GM18505 (cell line): ENCODE measurements around the gene PDE6B.

Experiments
- ATAC-seq: cut with Tn5 transposase; IDR thresholded peaks from one replicate; pipeline ENCODE4 v1.9.1; 2021; ENCODE audit not compliant: unreplicated experiment
- POLR2A ChIP-seq: IDR thresholded peaks from 4 replicates; pipeline ENCODE4 v1.6.1; 2011; ENCODE audit warnings: borderline replicate concordance; ENCODE audit not compliant: insufficient read depth, insufficient read length; ENCODE audit errors: extremely low read depth

The PDE6B gene

DNA sequence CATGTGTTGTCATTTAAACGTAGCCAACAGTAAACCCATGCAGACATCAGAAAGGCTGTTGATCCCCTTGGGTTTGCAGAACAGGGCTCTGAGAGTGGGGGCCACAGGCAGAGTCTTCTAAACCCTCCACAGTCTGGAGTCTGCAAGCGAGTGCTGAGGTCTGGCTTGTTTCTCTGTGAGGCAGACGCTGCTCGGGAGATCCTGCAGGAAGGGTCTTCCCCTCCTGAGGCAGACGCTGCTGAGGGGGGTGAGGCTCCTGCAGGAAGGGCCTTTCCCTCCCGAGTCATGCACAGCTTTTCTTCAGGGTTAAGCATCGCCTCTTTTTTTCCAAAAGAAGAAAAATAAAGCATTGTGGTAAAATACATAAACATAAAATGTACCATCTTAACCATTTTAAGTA is 17.1 kb upstream of the PDE6B start:
- ATAC-seq = no peak
- no peak for TF ChIP-seq POLR2A

DNA sequence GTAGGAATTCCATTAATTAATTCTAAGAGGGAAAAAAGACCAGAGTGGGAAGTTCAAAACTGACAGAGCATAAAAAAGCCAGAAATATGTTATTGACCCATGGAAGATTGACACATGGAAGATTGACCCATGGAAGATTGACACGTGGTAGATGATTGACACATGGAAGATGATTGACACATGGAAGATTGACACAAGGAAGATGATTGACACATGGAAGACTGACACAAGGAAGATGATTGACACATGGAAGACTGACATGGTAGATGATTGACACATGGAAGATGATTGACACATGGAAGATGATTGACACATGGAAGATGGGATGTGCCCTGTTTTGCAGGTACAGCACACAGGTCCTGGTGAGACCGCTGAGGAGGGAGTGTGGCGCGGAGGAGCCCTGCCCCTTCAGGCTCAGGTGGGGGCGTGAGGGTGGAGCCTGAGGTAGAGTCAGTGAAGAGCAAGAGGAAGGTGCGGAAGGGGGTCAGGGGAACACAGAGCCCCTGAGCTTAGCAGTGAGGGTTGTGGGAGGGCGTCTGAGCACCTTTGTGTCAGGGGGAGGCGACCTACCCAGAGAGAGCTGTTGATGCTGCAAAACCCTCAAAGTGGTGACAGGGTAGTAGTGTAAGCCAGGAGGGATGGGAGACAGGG is 15.8 kb upstream of the PDE6B start:
- no peak for TF ChIP-seq POLR2A
- no peak for ATAC-seq

DNA sequence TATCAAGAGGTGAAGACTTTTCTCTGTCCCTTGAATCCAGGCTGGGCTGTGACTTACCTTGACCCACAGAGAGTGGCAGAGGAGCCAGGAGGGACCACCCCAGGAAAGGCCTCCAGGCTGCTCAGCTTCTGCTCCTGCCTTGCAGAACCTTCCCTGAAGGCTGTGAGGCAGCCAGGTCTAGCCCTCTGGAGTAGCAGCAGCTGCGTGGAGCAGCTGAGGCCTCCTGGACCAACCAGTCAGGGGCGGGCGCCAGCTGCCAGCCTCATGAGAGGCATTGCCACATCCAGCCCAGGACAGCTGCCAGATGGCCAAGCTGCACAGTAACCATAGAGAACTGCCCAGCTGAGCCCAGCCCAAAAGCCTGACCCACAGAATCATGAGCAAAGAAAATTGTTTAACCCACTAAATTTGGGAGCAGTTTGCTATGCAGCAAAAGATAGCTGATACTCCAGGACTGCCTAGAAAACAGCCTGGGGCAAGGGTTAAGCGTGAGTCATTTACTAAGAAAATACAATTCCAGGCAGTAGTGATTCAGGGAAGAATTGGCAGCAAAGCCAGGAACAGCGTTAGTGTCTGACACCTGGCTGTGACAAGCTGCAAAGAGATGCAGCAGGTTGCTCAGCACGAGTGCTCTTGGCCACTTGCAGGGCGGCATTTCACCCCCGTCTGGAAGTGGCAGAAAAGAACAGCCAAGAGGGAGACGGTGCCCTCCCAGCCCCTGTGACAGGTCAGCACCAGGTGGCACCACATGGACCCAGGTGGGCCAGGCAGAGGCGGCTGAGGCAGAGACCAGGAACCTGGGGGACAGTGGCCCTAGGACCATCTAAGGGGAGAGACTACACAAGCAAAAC is 14.7 kb upstream of the PDE6B start:
- no peak for ATAC-seq
- TF ChIP-seq POLR2A = no peak

DNA sequence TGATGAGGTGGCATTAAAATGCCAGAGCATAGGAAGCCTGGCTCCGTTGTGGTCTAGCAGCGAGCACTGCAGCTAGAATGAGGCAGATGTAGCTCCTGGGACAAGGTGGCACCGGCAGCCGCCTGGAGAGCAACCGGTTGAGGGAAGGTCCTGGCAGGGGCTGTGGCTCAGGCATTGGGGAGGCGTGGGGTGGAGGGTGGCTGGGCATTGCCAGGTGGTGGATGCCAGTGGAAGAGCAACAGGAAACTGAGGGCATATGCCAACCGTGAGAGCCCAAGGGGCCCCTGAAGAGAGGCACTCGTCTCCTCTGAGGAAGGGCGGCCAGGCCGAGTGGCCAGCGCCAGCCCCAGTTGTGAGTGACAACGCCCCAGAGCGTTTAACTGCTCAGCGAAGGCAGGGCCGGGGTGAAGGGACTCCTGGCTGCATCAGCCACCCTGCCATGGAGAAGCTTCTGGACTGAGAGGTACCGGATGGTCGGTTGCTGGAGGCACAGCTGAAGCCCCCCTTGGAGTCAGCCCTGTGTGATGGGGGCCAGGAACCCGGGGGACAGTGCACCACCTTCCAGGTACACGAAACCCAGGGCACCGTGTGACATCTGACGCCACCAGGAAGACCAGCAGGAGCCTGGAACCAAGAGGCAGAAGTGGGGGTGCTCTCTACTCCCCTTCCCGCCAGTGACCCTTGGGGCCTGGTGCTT is 13.2 kb upstream of the PDE6B start:
- no peak for TF ChIP-seq POLR2A
- no peak for ATAC-seq

DNA sequence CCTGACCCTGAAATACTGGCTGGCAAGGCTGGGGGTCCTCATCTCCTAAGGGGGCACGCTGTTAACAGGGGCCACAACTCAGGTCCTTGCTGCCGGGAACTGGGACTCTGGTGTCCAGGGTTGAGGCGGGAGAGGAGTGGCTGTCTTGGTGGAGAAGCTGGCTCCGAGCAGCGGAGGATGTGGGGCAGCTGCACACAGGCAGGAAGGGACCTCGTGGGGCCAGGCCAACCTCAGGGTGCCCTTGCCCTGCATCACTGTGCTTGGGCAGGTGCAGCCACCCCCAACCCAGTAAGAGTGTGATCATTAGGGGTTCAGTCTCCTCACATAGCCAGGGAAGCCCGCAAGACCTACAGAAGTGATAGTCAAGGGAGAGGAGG is 12.6 kb upstream of the PDE6B start:
- no peak for ATAC-seq
- TF ChIP-seq POLR2A = no peak

DNA sequence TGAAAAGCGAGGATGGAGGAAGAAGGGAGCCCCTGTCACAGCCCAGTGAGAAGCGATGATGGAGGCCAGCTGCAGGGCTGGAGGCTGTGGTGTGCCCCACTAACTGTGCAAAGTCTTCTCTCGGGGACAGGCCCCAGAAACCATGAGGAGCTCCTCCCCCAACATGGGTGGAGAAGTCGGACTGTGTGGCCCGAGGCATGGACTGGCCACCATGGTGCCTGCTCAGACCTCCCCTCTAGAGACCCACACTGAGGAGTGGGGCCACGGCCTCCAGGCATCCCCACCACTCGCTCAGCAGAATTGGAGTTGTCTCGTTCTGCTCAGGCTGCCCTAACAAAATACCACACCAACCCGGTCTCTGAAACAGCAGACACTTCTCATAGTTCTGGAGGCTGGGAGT is 12.2 kb upstream of the PDE6B start:
- no peak for ATAC-seq
- no peak for TF ChIP-seq POLR2A

DNA sequence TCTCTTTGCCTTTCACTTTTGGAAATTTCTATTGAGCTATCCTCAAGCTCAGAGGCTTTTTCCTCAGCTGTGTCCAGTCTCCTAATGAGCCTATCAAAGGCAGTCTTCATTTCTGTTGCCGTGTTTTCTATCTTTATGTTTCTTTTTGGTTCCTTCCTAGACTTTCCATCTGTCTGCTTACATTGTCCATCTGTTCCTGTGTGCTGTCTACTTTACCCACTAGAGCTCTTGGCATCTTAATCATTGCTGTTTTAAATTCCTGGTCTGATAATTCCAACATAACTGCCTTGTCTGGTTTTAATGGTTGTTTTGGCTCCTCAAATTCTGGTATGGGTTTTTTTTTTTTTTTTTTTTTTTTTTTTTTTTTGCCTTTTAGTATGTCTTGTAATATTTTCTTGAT is 9.3 kb upstream of the PDE6B start:
- TF ChIP-seq POLR2A = no peak
- no peak for ATAC-seq

DNA sequence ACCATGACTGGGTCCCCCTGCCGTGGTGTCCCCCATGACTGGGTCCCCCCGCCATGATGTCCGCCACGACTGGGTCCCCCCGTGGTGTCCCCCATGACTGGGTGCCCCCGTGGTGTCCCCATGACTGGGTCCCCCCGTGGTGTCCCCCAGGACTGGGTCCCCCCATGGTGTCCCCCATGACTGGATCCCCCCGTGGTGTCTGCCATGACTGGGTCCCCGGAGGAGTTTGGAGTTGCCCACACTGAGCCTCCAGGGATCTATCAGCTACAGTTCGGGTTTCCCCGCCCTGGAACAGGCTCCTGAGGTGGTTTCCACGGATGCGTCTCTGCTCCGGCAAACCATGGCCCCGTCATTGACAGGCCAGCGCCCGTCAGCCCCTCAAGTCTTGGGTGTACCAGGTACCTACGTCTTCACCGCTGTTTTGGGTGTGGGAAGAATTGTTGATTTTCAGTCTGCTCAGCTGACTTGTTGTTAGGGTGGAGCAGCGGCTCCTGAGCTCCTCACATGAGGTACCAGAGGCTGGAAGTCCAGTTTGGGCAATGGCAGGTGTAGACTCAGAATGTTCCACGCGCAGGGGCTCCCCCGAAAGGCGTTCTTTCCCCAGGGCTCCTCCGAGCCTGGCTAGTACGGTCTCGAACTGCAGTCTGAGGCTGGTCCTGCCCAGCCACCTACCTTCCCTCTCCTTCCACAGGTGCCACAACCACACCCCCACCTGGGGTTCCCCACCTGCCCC is 8.3 kb upstream of the PDE6B start:
- no peak for TF ChIP-seq POLR2A
- ATAC-seq = no peak

DNA sequence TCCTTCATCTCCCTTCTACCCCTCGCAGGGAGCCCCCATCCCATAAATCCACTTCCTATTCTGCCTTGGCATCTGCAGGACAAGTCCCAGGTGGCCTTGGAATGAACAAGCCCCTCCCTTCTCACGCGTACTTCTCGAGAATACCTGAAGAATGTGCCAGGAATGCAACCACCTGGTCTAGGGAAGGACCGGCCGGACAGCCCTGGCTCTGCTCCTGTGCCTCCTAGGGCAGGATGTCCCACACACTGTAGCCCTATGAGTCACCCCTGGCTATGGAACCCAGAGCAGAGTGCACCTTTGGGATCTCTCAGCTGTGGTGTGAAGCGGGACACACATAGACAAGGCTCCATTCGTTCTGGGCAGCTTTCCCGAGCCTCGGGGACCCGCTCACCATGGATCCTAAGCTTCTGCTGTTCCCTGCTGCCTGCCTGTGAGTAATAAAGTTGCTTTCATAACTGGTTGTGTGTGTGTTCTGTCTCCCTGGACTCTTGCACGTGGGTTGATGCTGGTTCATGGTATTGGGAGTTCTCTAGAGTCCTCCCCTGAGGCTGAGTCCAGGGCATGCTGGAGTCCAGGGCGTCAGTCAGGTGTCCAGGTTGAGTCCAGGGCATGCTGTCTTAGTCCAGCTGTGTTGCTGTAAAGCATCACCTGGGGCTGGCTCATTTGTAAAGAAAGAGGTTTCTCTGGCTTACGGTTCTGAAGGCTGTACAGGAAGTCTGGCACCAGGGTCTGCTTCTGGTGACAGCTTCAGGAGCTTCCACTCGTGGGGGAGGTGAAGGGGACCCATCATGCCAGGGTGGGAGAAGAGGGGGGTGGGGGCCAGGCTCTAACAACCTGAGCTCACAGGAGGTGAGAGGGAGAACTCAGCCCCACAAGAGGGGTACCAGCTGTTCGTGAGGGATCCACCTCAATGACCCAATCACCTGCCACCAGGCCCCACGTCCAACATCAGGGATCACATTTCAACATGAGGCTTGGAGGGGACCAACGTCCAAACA is 7.4 kb upstream of the PDE6B start:
- ATAC-seq = no peak
- TF ChIP-seq POLR2A = no peak

DNA sequence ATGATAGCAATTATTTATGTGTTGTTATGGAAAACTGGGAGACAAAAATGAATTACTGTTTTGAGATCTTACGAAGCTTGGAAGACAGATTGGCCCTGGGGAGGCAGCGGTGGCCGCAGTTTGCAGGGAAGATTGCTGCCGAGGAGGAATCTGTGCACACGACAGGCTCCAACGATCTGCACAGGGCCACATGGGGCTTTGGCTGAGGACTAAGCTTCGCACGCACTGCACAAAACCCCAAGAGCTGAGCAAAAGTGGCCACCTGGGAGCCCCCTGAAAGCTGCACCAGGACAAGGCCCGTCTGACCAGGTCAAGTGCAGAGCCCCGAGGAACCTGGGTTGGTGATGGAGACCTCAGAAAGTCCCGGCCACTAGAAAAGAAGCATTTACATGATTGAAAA is 5.2 kb upstream of the PDE6B start:
- TF ChIP-seq POLR2A = no peak

DNA sequence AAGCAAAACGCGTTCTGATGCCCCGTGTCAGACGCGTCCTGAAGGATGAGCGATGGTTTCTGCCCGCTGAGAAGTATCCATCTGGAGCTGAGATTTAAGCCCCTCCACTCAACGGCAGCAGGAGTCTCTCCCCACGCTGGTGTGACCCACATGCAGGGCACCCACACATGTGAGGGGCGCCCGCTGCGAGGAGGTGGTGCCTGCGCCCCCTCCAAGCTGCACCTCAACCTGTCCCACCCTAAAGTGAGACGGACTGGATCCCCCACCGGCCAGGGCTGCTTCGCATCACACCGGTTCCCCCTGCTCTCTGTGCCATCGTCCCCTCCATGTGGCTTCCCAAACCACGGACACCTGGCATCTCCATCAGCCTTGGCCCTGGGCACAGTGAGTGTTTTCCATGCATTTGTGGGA is 4.5 kb upstream of the PDE6B start:
- TF ChIP-seq POLR2A = no peak
- no peak for ATAC-seq

More for the DNA sequence above, 5.2 kb upstream of the PDE6B start:
- ATAC-seq = no peak
